Skin epidermis (tissue), 12 donors: ENCODE measurements around the gene SERINC5.
"Not testable (repeated sequence)": the region's sequence is repeated elsewhere in the genome, so short reads cannot be mapped to it uniquely, and the experiment has no call there.

Source experiments
- H3K27ac ChIP-seq, 21 experiments: fragments of 200-600 bp; sonication (generic) in 11 of 21; one replicate each; pipeline ENCODE4 v1.5.0; 2020; ENCODE audit warnings: mild to moderate bottlenecking in 3 of 21, inconsistent platforms in 2 of 21, moderate library complexity in 2 of 21
- H3K4me3 ChIP-seq, 7 experiments: fragments of 200-600 bp; sonication (generic) in 2 of 7; one replicate each; pipeline ENCODE4 v1.5.0; 2020; ENCODE audit warnings: inconsistent platforms in 2 of 7, mild to moderate bottlenecking in 2 of 7, moderate library complexity in 1 of 7

Gene SERINC5

GRCh38 chr5:80152778-80153177 lies 103.1 kb downstream of the SERINC5 start:
- H3K27ac ChIP-seq = peak overlapping the region in 1 of 21 experiments; percentile 7
- no peak overlapping the region for H3K4me3 ChIP-seq

DNA sequence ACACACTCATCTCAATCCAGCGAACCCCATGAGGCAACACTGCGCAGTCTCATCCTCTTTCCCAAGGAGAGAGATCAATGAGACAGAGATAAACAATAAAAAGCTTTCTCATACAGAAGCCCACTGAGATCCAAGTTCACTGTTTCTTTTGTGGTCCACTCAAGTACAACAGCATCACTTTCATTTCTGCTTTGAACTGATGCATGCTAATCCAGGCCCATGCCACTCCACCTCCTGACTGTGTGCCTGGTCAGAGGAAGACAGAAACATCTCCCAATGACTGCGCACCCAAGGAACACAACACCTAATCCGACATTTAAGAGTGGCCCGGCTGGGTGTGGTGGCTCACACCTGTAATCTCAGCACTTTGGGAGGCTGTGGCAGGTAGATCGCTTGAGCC lies 104.0 kb downstream of the SERINC5 start:
- Histone ChIP-seq H3K4me3 (no peak overlapping the region), H3K27ac (no peak overlapping the region)

DNA sequence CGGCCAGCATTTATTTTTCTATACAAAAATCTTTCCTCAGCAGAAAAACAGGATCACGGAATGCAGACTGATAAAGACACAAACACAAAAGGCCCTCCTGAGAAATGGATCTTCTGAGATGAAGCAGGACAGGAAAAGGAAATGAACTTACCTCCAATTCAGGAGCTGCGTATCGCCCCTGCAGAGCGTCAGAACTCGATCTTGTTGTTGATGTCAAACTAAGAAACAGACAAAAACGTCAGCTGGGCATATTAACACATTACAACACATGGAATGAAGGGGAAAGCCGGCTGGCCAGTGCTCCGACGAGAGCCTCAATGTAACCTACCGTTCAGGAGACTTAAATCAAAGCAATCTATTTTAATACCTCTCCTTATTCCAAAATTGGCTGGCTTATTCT lies 105.1 kb downstream of the SERINC5 start:
- Histone ChIP-seq H3K27ac (no peak overlapping the region), H3K4me3 (no peak overlapping the region)

DNA sequence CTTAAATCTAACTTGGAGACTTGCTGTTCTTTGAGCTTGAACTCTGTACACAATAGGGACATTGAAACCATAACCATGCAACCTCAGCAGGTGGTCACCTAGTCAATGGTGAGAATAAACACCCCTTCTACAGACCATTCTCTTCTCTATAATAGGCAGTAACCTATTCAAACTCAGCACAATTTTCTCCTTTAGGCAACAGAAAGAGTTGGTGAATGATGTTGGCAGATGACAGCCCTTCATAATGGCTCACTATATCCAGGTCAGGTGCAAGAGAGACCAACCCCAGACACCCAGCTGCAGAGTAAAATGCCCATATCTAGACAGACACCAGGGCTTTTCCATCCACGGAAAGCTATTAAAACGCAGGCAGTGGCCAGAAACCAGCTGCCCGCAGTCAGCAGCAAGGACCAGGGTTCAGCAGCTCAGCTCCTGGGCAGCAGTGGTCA lies 106.7 kb downstream of the SERINC5 start:
- Histone ChIP-seq H3K4me3 (no peak overlapping the region), H3K27ac (no peak overlapping the region)

- no peak overlapping the region for H3K27ac ChIP-seq
- no peak overlapping the region for H3K4me3 ChIP-seq
Observed at GRCh38 chr5:80147119-80147815, 108.6 kb downstream of the SERINC5 start.

DNA sequence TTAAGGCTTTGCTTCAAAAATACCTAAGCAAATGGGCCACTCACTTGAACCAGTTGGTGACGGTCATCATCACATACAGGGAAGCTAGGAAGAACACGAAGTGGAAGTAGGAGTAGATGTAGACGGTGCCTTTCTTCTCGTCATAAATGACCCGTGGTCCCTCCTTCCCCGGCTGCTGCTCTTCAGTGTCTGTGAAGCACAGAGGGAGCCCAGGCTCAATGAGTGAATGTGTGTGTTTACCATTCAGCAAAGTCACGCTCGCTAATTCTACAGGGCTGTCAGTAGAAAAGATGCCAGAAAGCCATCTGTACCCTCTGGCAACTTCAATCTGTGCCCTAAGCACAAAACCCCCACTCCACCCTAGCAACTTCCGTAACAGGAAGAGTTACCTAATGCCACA lies 109.8 kb downstream of the SERINC5 start:
- no peak overlapping the region for H3K27ac ChIP-seq
- no peak overlapping the region for H3K4me3 ChIP-seq

- Histone ChIP-seq H3K4me3 (no peak overlapping the region), H3K27ac (peak overlapping the region in 1 of 21 experiments; percentile 21)
Observed at GRCh38 chr5:80143491-80143890, 112.4 kb downstream of the SERINC5 start.

DNA sequence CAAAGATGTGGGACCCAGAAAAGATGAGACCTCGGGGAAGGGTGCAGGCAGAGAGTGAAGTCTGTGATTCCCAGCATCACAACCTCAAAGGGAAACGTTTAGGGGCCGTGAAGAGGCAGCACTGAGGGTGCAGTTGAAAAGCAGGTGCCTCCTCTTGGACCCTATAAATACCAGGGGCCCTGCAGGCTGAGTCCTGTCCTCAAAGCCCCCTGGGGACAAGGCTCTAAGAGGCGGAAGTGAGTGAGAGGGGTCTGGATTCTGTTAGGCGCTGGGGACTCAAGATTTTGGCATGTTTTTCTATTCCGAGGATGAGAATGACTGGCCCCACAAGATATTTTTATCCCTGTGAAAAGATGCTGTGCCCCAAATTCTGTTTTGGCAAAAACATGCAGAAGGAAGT lies 112.9 kb downstream of the SERINC5 start:
- Histone ChIP-seq H3K4me3 (no peak overlapping the region), H3K27ac (peak overlapping the region in 2 of 21 experiments; percentile 21 to 30)

GRCh38 chr5:80141681-80142080 lies 114.2 kb downstream of the SERINC5 start:
- peak overlapping the region in 19 of 21 experiments; percentile 26 to 85 (median 72) for H3K27ac ChIP-seq
- H3K4me3 ChIP-seq = no peak overlapping the region

GRCh38 chr5:80141147-80141671 lies 114.6 kb downstream of the SERINC5 start:
- H3K4me3 ChIP-seq = no peak overlapping the region
- H3K27ac ChIP-seq = peak overlapping the region in 19 of 21 experiments; percentile 26 to 85 (median 72)

DNA sequence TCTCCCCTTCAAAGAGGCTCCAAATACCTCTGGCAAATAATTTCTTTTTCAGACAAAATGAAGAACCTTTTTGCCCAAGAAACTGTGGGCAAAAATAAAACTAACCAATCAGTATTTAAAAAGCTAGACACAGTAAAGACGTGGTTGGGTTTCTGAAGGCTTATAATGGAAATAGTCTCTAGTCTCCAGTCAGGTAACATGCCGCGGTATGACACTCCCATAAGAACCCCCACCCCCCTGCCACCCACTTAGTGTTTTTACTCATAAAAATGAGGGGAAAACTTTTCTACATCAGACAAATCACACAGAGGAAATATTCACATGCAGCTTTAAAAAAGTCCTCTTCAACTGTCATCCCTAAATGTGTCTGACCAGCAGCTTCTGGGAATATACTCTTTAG lies 115.4 kb downstream of the SERINC5 start:
- H3K4me3 ChIP-seq = no peak overlapping the region
- H3K27ac ChIP-seq = peak overlapping the region in 14 of 21 experiments; percentile 11 to 85 (median 52)

- Histone ChIP-seq H3K4me3 (no peak overlapping the region), H3K27ac (peak overlapping the region in 5 of 21 experiments; percentile 5 to 82 (median 42))
Observed at GRCh38 chr5:80139466-80139972, 116.3 kb downstream of the SERINC5 start.

GRCh38 chr5:80138486-80138885 lies 117.4 kb downstream of the SERINC5 start:
- H3K4me3 ChIP-seq = no peak overlapping the region
- H3K27ac ChIP-seq = peak overlapping the region in 1 of 21 experiments; percentile 27

- peak overlapping the region in 7 of 21 experiments; percentile 42 to 90 (median 75) for H3K27ac ChIP-seq
- H3K4me3 ChIP-seq = not testable (repeated sequence)
Observed at GRCh38 chr5:80136798-80137197, 119.0 kb downstream of the SERINC5 start.

GRCh38 chr5:80134876-80135275 lies 121.0 kb downstream of the SERINC5 start:
- peak overlapping the region in 11 of 21 experiments; percentile 5 to 90 (median 56) for H3K27ac ChIP-seq
- H3K4me3 ChIP-seq = no peak overlapping the region

- Histone ChIP-seq H3K4me3 (no peak overlapping the region), H3K27ac (no peak overlapping the region)
Observed at GRCh38 chr5:80129146-80129545, 126.7 kb downstream of the SERINC5 start.

GRCh38 chr5:80128141-80128540 lies 127.7 kb downstream of the SERINC5 start:
- Histone ChIP-seq H3K27ac (no peak overlapping the region), H3K4me3 (no peak overlapping the region)

DNA sequence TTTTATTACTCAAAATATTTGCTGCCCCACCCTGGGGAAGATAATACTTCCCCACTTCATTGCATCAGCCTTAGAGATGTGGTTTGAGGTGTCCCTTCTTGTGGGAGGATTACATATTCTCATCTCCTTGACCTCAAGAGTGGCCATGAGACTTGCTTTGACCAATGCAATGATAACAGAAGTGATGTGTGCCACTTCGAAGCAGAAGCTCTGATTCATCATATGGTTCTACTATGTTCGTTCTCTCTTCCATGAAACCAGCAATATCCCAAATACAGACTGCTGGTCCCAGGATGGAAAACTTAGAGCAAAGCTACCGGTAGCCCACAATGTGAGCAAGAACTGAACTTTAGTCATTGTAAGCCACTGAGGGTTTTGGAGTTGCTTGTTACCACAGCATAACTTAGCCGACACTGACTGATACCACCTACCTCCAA lies 128.7 kb downstream of the SERINC5 start:
- Histone ChIP-seq H3K4me3 (no peak overlapping the region), H3K27ac (peak overlapping the region in 4 of 21 experiments; percentile 2 to 68 (median 16))

GRCh38 chr5:80125962-80126480 lies 129.8 kb downstream of the SERINC5 start:
- Histone ChIP-seq H3K27ac (peak overlapping the region in 9 of 21 experiments; percentile 2 to 72 (median 42)), H3K4me3 (no peak overlapping the region)

GRCh38 chr5:80125022-80125961 lies 130.6 kb downstream of the SERINC5 start:
- H3K4me3 ChIP-seq = no peak overlapping the region
- H3K27ac ChIP-seq = peak overlapping the region in 10 of 21 experiments; percentile 22 to 72 (median 52)
